ENCODE data around the gene ZNF205. TPM values are rescaled to one million over a fixed set of nuclear protein-coding genes. Genes with fewer than 3 reads are reported as not detected.

The ZNF205 gene
- total RNA-seq, 1 donor from 2014 or later = 16.7 TPM

- peaks cover 16% of the 10 kb centered on the region for H3K4me1 Mint-ChIP-seq
- H3K27me3 Mint-ChIP-seq (ENCODE audit: low read depth) = no peaks in the 10 kb centered on the region
- no peaks in the 10 kb centered on the region for H3K36me3 Mint-ChIP-seq
- no peak overlapping the region for H3K4me3 Mint-ChIP-seq
- DNase-seq (ENCODE audit: low spot score in 2 of 2, unreplicated experiment in 2 of 2) = no peak
- peak overlapping the region; percentile 53 for H3K27ac Mint-ChIP-seq
- H3K9me3 Mint-ChIP-seq = no peaks in the 10 kb centered on the region
- no peak for TF ChIP-seq CTCF (IDR thresholded peaks at IDR 0.05; ENCODE audit: unreplicated experiment)
These were observed 23.9 kb upstream of the ZNF205 start for GRCh38 chr16:3088450-3088849.

GRCh38 chr16:3088925-3089716 is 23.3 kb upstream of the ZNF205 start:
- peaks cover 16% of the 10 kb centered on the region for H3K4me1 Mint-ChIP-seq
- H3K4me3 Mint-ChIP-seq = no peak overlapping the region
- no peaks in the 10 kb centered on the region for H3K9me3 Mint-ChIP-seq
- H3K36me3 Mint-ChIP-seq = no peaks in the 10 kb centered on the region
- H3K27me3 Mint-ChIP-seq (ENCODE audit: low read depth) = no peaks in the 10 kb centered on the region
- no peak for DNase-seq (ENCODE audit: low spot score in 2 of 2, unreplicated experiment in 2 of 2)
- H3K27ac Mint-ChIP-seq = peak overlapping the region; percentile 53
- TF ChIP-seq CTCF (IDR thresholded peaks at IDR 0.05; ENCODE audit: unreplicated experiment) = no peak

- H3K27ac Mint-ChIP-seq = no peak overlapping the region
- no peak for DNase-seq (ENCODE audit: low spot score in 2 of 2, unreplicated experiment in 2 of 2)
- H3K4me1 Mint-ChIP-seq = peaks cover 16% of the 10 kb centered on the region
- no peaks in the 10 kb centered on the region for H3K9me3 Mint-ChIP-seq
- no peak for TF ChIP-seq CTCF (IDR thresholded peaks at IDR 0.05; ENCODE audit: unreplicated experiment)
- no peak overlapping the region for H3K4me3 Mint-ChIP-seq
- no peaks in the 10 kb centered on the region for H3K27me3 Mint-ChIP-seq (ENCODE audit: low read depth)
- H3K36me3 Mint-ChIP-seq = no peaks in the 10 kb centered on the region
These were observed 22.4 kb upstream of the ZNF205 start for GRCh38 chr16:3089717-3090592.

DNA sequence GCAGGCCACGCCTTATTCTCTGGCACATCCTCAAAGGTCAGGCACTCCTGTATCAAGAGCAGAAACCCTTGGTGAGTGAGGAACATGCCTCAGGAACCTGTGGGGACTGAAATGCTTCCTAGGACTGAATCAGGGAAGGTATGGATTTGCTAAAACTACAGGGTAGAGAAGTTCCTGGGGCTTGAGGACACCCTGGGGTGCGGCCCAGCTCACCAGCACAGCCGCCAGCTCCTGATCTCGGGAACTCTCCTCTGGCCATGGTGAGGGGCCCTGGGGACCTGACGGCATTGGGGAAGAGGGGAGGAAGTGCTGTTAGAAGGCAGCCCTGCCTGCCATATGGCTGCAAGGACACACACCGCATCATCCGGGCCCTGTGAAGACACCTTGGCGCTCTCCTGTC is 20.8 kb upstream of the ZNF205 start:
- Mint-ChIP-seq H3K4me1 (peaks cover 16% of the 10 kb centered on the region), H3K9me3 (no peaks in the 10 kb centered on the region), H3K27me3 (ENCODE audit: low read depth) (no peaks in the 10 kb centered on the region), H3K4me3 (no peak overlapping the region), H3K27ac (no peak overlapping the region), H3K36me3 (no peaks in the 10 kb centered on the region)
- no peak for TF ChIP-seq CTCF (IDR thresholded peaks at IDR 0.05; ENCODE audit: unreplicated experiment)
- DNase-seq (ENCODE audit: low spot score in 2 of 2, unreplicated experiment in 2 of 2) = no peak

- no peaks in the 10 kb centered on the region for H3K36me3 Mint-ChIP-seq
- no peak for DNase-seq (ENCODE audit: low spot score in 2 of 2, unreplicated experiment in 2 of 2)
These were observed 19.9 kb upstream of the ZNF205 start for GRCh38 chr16:3092501-3092941.

More at GRCh38 chr16:3092501-3092941, 19.9 kb upstream of the ZNF205 start:
- Mint-ChIP-seq H3K27ac (no peak overlapping the region), H3K4me3 (no peak overlapping the region), H3K4me1 (peaks cover 18% of the 10 kb centered on the region), H3K9me3 (no peaks in the 10 kb centered on the region), H3K27me3 (ENCODE audit: low read depth) (peaks cover 6% of the 10 kb centered on the region)
- TF ChIP-seq CTCF (IDR thresholded peaks at IDR 0.05; ENCODE audit: unreplicated experiment) = no peak
